Measurements from ENCODE around the gene MSLN. TPM values are rescaled to one million over a fixed set of nuclear protein-coding genes. Genes with fewer than 3 reads are reported as not detected.

Gene MSLN
- total RNA-seq, 1 experiment from 2014 or later: 0.73 TPM

DNA sequence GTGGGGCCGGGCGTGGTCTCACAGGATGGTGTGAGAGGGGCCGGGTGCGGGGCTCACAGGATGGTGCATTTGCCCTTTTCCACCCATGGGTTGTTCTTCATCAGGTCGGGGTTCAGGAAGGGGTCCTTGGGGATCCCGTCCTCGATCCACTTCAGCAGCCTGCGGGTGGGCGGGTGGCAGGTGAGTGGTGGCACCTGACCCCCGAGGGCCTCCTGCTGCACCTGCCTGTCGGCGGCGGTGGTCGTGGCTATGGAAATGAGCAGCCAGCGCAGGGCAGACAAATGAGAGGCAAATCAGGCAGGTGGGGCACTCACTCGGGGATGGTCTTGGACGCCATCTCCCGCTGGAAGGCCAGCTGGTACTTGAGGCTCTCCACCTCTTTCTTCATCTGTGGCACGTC lies 38.1 kb downstream of the MSLN start:
- Histone ChIP-seq H3K9me2 (replicated peaks; ENCODE audit: low read length) (no peaks in the 10 kb centered on the region), H3K9ac (ENCODE audit: low read length) (no peak overlapping the region), H3K9me3 (ENCODE audit: low read length) (no peaks in the 10 kb centered on the region), H3K27me3 (ENCODE audit: low read length) (no peaks in the 10 kb centered on the region), H3K27ac (ENCODE audit: low read length) (no peak overlapping the region), H3F3A (ENCODE audit: low read length, unreplicated experiment) (no peaks in the 10 kb centered on the region), H2AFZ (ENCODE audit: low read length) (no peak overlapping the region), H4K20me1 (ENCODE audit: low read length) (no peaks in the 10 kb centered on the region), H3K4me2 (ENCODE audit: low read length) (no peak overlapping the region), H3K4me3 (ENCODE audit: low read length) (no peak overlapping the region), H3K36me3 (ENCODE audit: low read depth, low read length) (no peaks in the 10 kb centered on the region), H3K4me1 (ENCODE audit: insufficient read depth, low read length) (peaks cover 12% of the 10 kb centered on the region), H3K79me2 (ENCODE audit: low read length) (no peaks in the 10 kb centered on the region)
- intact Hi-C loops (cut with micrococcal nuclease): no loop called here
- TF ChIP-seq CTCF (conservative IDR thresholded peaks at IDR 0.05; ENCODE audit: low read depth, low read length): no peak
- ATAC-seq (no peak), DNase-seq (no peak)
- CTCF ChIA-PET: no interaction called here
- POLR2A ChIA-PET (ENCODE audit: unreplicated experiment): no interaction called here
- BruUV-seq (replicated peaks): no TSS peak

DNA sequence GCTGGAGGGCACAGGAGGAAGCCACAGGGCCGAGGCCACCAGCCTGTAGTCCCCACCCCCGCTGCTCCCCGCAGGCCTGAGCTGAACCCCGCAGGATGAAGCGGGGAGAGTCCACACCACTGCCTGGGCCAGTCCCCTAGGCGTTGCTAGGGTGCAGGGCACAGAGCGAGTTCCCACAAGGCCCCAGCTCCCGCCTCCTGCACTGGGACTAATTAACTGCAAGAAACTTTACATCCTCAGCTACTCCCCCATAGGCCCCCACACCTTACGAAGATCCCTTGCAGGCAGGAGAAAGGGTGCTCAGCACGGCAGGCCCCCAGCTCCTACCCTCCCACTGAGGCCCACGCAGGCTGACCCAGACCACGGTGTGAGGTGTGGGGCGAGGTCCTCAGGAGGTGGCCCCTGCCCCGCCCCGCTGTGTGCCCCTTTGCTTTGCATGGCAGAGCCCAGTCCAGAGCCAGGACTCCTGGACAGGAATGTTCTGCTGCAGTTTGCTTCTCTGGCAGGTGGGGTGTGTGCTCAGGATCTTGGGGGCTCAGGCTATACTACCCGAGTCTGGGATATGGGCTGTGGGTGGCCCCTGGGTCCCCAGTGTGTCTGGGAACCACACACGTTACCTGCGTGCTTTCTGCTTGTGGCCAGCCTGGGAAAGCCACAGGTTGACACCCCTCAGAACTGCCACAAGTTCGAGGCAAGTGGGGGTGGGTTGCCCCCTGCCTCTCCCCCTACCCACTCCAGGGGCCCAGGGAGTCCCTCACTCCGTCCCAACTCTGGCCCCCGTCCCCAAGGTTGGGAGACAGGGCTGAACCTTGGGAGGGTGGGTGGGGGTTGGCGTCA lies 38.8 kb downstream of the MSLN start:
- POLR2A ChIA-PET (ENCODE audit: unreplicated experiment): no interaction called here
- no peak for ATAC-seq
- H3K36me3 ChIP-seq (ENCODE audit: low read depth, low read length): no peaks in the 10 kb centered on the region

More for the DNA sequence above, 38.8 kb downstream of the MSLN start:
- Histone ChIP-seq H3F3A (ENCODE audit: low read length, unreplicated experiment) (no peaks in the 10 kb centered on the region), H3K27ac (ENCODE audit: low read length) (no peak overlapping the region), H3K9me2 (replicated peaks; ENCODE audit: low read length) (no peaks in the 10 kb centered on the region), H3K79me2 (ENCODE audit: low read length) (no peaks in the 10 kb centered on the region), H3K4me1 (ENCODE audit: insufficient read depth, low read length) (peaks cover 12% of the 10 kb centered on the region), H3K9ac (ENCODE audit: low read length) (no peak overlapping the region), H3K4me3 (ENCODE audit: low read length) (no peak overlapping the region), H2AFZ (ENCODE audit: low read length) (no peak overlapping the region), H3K9me3 (ENCODE audit: low read length) (no peaks in the 10 kb centered on the region), H4K20me1 (ENCODE audit: low read length) (no peaks in the 10 kb centered on the region), H3K4me2 (ENCODE audit: low read length) (no peak overlapping the region), H3K27me3 (ENCODE audit: low read length) (no peaks in the 10 kb centered on the region)
- DNase-seq: no peak
- intact Hi-C loops (cut with micrococcal nuclease): no loop called here
- CTCF ChIA-PET: no interaction called here
- TF ChIP-seq EZH2 (IDR thresholded peaks at IDR 0.05; ENCODE audit: low read length, unreplicated experiment): no peak
- TF ChIP-seq EZH2phosphoT487 (IDR thresholded peaks at IDR 0.05; ENCODE audit: borderline replicate concordance, low read length): no peak
- TF ChIP-seq CTCF (conservative IDR thresholded peaks at IDR 0.05; ENCODE audit: low read depth, low read length): no peak
- no TSS peak for BruUV-seq (replicated peaks)

Data from PC-3 (cell line).